ENCODE measurements around the gene CFAP97D2.
"Not testable (repeated sequence)": the region's sequence is repeated elsewhere in the genome, so short reads cannot be mapped to it uniquely, and the experiment has no call there.

The CFAP97D2 gene

GRCh38 chr13:114174529-114174961 lies 4.5 kb upstream of the CFAP97D2 start:
- DNase-seq (ENCODE audit: low read depth, low spot score): no peak
- in situ Hi-C loops (cut with HindIII; ENCODE audit: low sequenced_read_pairs): no loop called here
- TF ChIP-seq CTCF (IDR thresholded peaks at IDR 0.05; ENCODE audit: low read depth, low read length): no peak
- no peak overlapping the region for H3K4me3 ChIP-seq (ENCODE audit: low read depth, low read length)

- H3K4me3 ChIP-seq (ENCODE audit: low read depth, low read length); in situ Hi-C loops (cut with HindIII; ENCODE audit: low sequenced_read_pairs); DNase-seq (ENCODE audit: low read depth, low spot score): not testable (repeated sequence)
These were observed 2.6 kb upstream of the CFAP97D2 start for GRCh38 chr13:114176359-114176902.

- no peak overlapping the region for H3K4me3 ChIP-seq (ENCODE audit: low read depth, low read length)
- no peak for TF ChIP-seq CTCF (IDR thresholded peaks at IDR 0.05; ENCODE audit: low read depth, low read length)
- in situ Hi-C loops (cut with HindIII; ENCODE audit: low sequenced_read_pairs): no loop called here
- DNase-seq (ENCODE audit: low read depth, low spot score): no peak
These were observed 1.6 kb upstream of the CFAP97D2 start for GRCh38 chr13:114177245-114178010.

GRCh38 chr13:114185182-114185971 lies 6.3 kb downstream of the CFAP97D2 start:
- in situ Hi-C loops (cut with HindIII; ENCODE audit: low sequenced_read_pairs): no loop called here
- DNase-seq (ENCODE audit: low read depth, low spot score): no peak
- H3K4me3 ChIP-seq (ENCODE audit: low read depth, low read length): no peak overlapping the region
- TF ChIP-seq CTCF (IDR thresholded peaks at IDR 0.05; ENCODE audit: low read depth, low read length): no peak

GRCh38 chr13:114194853-114195252 lies 15.8 kb downstream of the CFAP97D2 start:
- no peak for DNase-seq (ENCODE audit: low read depth, low spot score)
- no peak for TF ChIP-seq CTCF (IDR thresholded peaks at IDR 0.05; ENCODE audit: low read depth, low read length)
- in situ Hi-C loops (cut with HindIII; ENCODE audit: low sequenced_read_pairs): no loop called here
- no peak overlapping the region for H3K4me3 ChIP-seq (ENCODE audit: low read depth, low read length)

- DNase-seq (ENCODE audit: low read depth, low spot score): no peak
- no peak for TF ChIP-seq CTCF (IDR thresholded peaks at IDR 0.05; ENCODE audit: low read depth, low read length)
- in situ Hi-C loops (cut with HindIII; ENCODE audit: low sequenced_read_pairs): no loop called here
- no peak overlapping the region for H3K4me3 ChIP-seq (ENCODE audit: low read depth, low read length)
These were observed 17.6 kb downstream of the CFAP97D2 start for GRCh38 chr13:114196629-114197028.

- DNase-seq (ENCODE audit: low read depth, low spot score): no peak
- H3K4me3 ChIP-seq (ENCODE audit: low read depth, low read length): no peak overlapping the region
- in situ Hi-C loops (cut with HindIII; ENCODE audit: low sequenced_read_pairs): no loop called here
- TF ChIP-seq CTCF (IDR thresholded peaks at IDR 0.05; ENCODE audit: low read depth, low read length): no peak
These were observed 19.5 kb downstream of the CFAP97D2 start for GRCh38 chr13:114198556-114198955.

- in situ Hi-C loops (cut with HindIII; ENCODE audit: low sequenced_read_pairs); DNase-seq (ENCODE audit: low read depth, low spot score); H3K4me3 ChIP-seq (ENCODE audit: low read depth, low read length): not testable (repeated sequence)
These were observed 20.5 kb downstream of the CFAP97D2 start for GRCh38 chr13:114199526-114199925.
